K562 (cell line): ENCODE results near the gene HRH3. TPM values are rescaled to one million over a fixed set of nuclear protein-coding genes. Genes with fewer than 3 reads are reported as not detected.

Experiments used
- CEBPB ChIP-seq: fragments of 450-650 bp; IDR thresholded peaks from 2 replicates; pipeline ENCODE4 v1.6.1; 2016; ENCODE audit warnings: missing genetic modification characterization, missing compliant biosample characterization
- FOXA1 ChIP-seq: fragments of 450-650 bp; IDR thresholded peaks from 2 replicates; pipeline ENCODE4 v1.6.1; 2016; ENCODE audit warnings: mild to moderate bottlenecking, borderline replicate concordance
- MYBL2 ChIP-seq, 2 experiments: fragments of 450-650 bp in 1 of 2; sonication (generic) in 1 of 2; formaldehyde crosslinking in 1 of 2; IDR thresholded peaks; 2 replicates each; pipeline versions ENCODE4 v1.6.1 to v1.8.1; 2017 to 2022; ENCODE audit warnings: borderline replicate concordance in 1 of 2, inconsistent platforms in 1 of 2, low read depth in 1 of 2, mild to moderate bottlenecking in 1 of 2, missing genetic modification reagents in 1 of 2, moderate library complexity in 1 of 2
- NCOR1 ChIP-seq: fragments of 450-650 bp; IDR thresholded peaks from 2 replicates; pipeline ENCODE4 v1.6.1; 2016; ENCODE audit warnings: mild to moderate bottlenecking, moderate library complexity
- NFXL1 ChIP-seq: fragments of 450-650 bp; formaldehyde crosslinking; IDR thresholded peaks from 2 replicates; pipeline ENCODE4 v1.4.0; 2021; ENCODE audit warnings: mild to moderate bottlenecking
- NFYB ChIP-seq: IDR thresholded peaks from 2 replicates; pipeline ENCODE4 v1.6.1; 2011; ENCODE audit warnings: mild to moderate bottlenecking, moderate library complexity; ENCODE audit not compliant: insufficient read length; ENCODE audit errors: extremely low read depth
- NUFIP1 ChIP-seq: fragments of 450-650 bp; IDR thresholded peaks from 2 replicates; pipeline ENCODE4 v1.6.1; 2018; ENCODE audit not compliant: partially characterized antibody
- PHB ChIP-seq: fragments of 250-450 bp; sonication (Bioruptor Pico); IDR thresholded peaks from 2 replicates; pipeline ENCODE4 v1.5.0; 2021
- POLR2AphosphoS2 ChIP-seq: IDR thresholded peaks from 2 replicates; pipeline ENCODE4 v1.6.1; 2012; ENCODE audit warnings: low read length, improper control_type of control experiment
- SNIP1 ChIP-seq: fragments of 450-650 bp; IDR thresholded peaks from 2 replicates; pipeline ENCODE4 v1.7.1; 2017; ENCODE audit warnings: low read depth, mild to moderate bottlenecking
- SUPT5H ChIP-seq: fragments of 450-650 bp; IDR thresholded peaks from 2 replicates; pipeline ENCODE4 v1.6.1; 2016
- ZKSCAN3 ChIP-seq: fragments of 250-450 bp; sonication (Bioruptor Pico); IDR thresholded peaks from 2 replicates; pipeline ENCODE4 v1.4.0; 2020
- ZNF75A ChIP-seq: fragments of 450-650 bp; formaldehyde crosslinking; IDR thresholded peaks from 2 replicates; pipeline ENCODE4 v1.4.0; 2020; ENCODE audit warnings: mild to moderate bottlenecking
- ZNF830 ChIP-seq: fragments of 250-450 bp; sonication (Bioruptor Pico); IDR thresholded peaks from 2 replicates; pipeline ENCODE4 v1.5.0; 2021; ENCODE audit warnings: mild to moderate bottlenecking
- polyA plus RNA-seq, 8 experiments: library from polyadenylated mRNA; depleted of rRNA in 4 of 8; stranded (reverse) in 5 of 8; unstranded in 3 of 8; fragments of >200 nt; fragmentation: Nextera tagmentation in 2 of 8; fragmentation: Illumina TruSeq in 1 of 8; extraction: Ambion mirVana in 2 of 8; extraction: Trizol in 1 of 8; gene quantifications; 2 replicates each; pipeline versions ENCODE4 v1.2.1 to v1.2.3, GENCODE V29; 2011 to 2014; ENCODE audit warnings: inconsistent platforms in 1 of 8, missing spikeins in 1 of 8
- total RNA-seq, 7 experiments: library from RNA; depleted of rRNA in 6 of 7; stranded (reverse); fragments of >200 nt in 6 of 7; fragmentation: Illumina TruSeq in 2 of 7; extraction: Trizol in 2 of 7; gene quantifications; 2 replicates each; pipeline versions ENCODE4 v1.2.1 to v1.2.3, GENCODE V29; 2011 to 2021; ENCODE audit warnings: low replicate concordance in 1 of 7
- TF ChIP-seq, protein P1 (sequence below): fragments of 450-650 bp; IDR thresholded peaks from 2 replicates; pipeline ENCODE4 v1.6.1; 2016; ENCODE audit warnings: mild to moderate bottlenecking
- TF ChIP-seq, protein P2 (sequence below): fragments of 450-650 bp; conservative IDR thresholded peaks from 2 replicates; pipeline ENCODE4 v1.6.1; 2016; ENCODE audit warnings: missing genetic modification characterization, low read depth, mild to moderate bottlenecking, missing compliant biosample characterization, moderate library complexity
- TF ChIP-seq, protein P3 (sequence below): fragments of 200-800 bp; sonication (Bioruptor generic); IDR thresholded peaks from 2 replicates; pipeline ENCODE4 v1.6.1; 2016; ENCODE audit warnings: missing genetic modification characterization, missing compliant biosample characterization

HRH3 gene
- total and polyA plus RNA-seq, 9 of the 15 experiments (the other 6 are each of a cell fraction or from before 2014, with no cell fraction given): not detected

DNA sequence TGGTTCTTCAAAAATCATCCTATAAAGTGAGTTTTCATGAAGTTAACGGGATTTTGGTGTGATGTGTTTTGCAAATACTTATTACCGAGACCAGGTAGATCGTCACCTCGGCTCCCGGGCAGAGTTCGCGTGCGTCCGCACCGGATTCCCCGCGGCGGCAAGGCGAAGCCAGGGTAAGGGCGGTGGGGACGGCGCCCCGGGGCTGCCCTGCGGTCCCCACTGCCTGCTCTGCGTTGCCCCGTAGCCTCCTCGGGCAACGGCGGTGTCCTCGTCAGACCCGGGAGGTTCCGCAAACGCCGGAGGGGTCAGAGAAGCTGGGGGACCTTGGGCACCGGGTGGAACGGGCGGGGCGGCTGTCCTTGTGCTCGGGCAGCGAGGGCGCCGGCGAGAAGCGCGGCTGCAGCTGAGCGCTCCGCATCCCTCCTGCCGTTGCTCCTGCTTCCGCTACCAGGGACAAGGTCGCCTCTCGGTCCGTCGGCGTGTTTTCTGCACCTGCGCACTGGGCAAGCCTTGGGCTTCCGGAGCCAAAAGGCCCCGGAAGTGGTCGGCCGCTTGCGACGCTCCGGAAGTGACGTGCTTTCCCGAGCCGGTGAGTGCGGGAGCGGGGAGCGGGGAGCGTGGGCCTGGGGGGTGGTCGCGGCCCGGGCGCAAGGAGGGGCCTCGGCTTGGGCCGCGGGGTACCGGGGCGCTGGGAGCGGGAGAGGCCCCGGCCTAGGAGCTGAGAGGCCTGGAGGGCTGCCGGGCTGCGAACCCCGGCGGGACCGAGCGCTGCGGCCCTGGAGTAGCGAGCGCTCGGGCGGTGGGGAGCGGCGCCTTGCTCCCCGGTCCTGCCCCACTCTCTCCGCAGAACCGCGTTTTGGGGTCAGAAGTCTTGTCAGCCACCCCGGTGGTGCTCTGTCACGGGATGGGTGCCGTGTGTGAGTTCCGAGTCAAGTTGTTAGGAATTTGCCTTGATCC lies 37.3 kb downstream of the HRH3 start, which contains the start of gene MTG2 (continued):
- TF ChIP-seq, protein P1, sequence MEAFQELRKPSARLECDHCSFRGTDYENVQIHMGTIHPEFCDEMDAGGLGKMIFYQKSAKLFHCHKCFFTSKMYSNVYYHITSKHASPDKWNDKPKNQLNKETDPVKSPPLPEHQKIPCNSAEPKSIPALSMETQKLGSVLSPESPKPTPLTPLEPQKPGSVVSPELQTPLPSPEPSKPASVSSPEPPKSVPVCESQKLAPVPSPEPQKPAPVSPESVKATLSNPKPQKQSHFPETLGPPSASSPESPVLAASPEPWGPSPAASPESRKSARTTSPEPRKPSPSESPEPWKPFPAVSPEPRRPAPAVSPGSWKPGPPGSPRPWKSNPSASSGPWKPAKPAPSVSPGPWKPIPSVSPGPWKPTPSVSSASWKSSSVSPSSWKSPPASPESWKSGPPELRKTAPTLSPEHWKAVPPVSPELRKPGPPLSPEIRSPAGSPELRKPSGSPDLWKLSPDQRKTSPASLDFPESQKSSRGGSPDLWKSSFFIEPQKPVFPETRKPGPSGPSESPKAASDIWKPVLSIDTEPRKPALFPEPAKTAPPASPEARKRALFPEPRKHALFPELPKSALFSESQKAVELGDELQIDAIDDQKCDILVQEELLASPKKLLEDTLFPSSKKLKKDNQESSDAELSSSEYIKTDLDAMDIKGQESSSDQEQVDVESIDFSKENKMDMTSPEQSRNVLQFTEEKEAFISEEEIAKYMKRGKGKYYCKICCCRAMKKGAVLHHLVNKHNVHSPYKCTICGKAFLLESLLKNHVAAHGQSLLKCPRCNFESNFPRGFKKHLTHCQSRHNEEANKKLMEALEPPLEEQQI: no peak
- TF ChIP-seq, protein P2, sequence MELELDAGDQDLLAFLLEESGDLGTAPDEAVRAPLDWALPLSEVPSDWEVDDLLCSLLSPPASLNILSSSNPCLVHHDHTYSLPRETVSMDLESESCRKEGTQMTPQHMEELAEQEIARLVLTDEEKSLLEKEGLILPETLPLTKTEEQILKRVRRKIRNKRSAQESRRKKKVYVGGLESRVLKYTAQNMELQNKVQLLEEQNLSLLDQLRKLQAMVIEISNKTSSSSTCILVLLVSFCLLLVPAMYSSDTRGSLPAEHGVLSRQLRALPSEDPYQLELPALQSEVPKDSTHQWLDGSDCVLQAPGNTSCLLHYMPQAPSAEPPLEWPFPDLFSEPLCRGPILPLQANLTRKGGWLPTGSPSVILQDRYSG (tag): no peak
- TF ChIP-seq ZNF830 (CRISPR knock-in tag): peak; percentile 69; the same call in 1 of the 2 replicates
- no peak for TF ChIP-seq CEBPB (tag)
- no peak for TF ChIP-seq NFYB
- TF ChIP-seq, protein P3, sequence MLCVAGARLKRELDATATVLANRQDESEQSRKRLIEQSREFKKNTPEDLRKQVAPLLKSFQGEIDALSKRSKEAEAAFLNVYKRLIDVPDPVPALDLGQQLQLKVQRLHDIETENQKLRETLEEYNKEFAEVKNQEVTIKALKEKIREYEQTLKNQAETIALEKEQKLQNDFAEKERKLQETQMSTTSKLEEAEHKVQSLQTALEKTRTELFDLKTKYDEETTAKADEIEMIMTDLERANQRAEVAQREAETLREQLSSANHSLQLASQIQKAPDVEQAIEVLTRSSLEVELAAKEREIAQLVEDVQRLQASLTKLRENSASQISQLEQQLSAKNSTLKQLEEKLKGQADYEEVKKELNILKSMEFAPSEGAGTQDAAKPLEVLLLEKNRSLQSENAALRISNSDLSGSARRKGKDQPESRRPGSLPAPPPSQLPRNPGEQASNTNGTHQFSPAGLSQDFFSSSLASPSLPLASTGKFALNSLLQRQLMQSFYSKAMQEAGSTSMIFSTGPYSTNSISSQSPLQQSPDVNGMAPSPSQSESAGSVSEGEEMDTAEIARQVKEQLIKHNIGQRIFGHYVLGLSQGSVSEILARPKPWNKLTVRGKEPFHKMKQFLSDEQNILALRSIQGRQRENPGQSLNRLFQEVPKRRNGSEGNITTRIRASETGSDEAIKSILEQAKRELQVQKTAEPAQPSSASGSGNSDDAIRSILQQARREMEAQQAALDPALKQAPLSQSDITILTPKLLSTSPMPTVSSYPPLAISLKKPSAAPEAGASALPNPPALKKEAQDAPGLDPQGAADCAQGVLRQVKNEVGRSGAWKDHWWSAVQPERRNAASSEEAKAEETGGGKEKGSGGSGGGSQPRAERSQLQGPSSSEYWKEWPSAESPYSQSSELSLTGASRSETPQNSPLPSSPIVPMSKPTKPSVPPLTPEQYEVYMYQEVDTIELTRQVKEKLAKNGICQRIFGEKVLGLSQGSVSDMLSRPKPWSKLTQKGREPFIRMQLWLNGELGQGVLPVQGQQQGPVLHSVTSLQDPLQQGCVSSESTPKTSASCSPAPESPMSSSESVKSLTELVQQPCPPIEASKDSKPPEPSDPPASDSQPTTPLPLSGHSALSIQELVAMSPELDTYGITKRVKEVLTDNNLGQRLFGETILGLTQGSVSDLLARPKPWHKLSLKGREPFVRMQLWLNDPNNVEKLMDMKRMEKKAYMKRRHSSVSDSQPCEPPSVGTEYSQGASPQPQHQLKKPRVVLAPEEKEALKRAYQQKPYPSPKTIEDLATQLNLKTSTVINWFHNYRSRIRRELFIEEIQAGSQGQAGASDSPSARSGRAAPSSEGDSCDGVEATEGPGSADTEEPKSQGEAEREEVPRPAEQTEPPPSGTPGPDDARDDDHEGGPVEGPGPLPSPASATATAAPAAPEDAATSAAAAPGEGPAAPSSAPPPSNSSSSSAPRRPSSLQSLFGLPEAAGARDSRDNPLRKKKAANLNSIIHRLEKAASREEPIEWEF (CRISPR knock-in tag): no peak
- no peak for TF ChIP-seq NUFIP1
- TF ChIP-seq ZNF75A: no peak
- TF ChIP-seq ZKSCAN3 (CRISPR knock-in tag): no peak
- TF ChIP-seq SUPT5H: peak; percentile 98
- no peak for TF ChIP-seq MYBL2 (IDR thresholded peaks at IDR 0.05; ENCODE audit: low read depth)
- no peak for TF ChIP-seq MYBL2 (CRISPR knock-in tag; IDR thresholded peaks at IDR 0.05; ENCODE audit: borderline replicate concordance)
- peak; percentile 92; the same call in 1 of the 2 replicates for TF ChIP-seq POLR2AphosphoS2
- TF ChIP-seq PHB (CRISPR knock-in tag): no peak; the same call in 1 of the 2 replicates
- TF ChIP-seq NCOR1: peak; percentile 9; the same call in 1 of the 2 replicates
- TF ChIP-seq SNIP1: no peak
- no peak for TF ChIP-seq FOXA1
- no peak for TF ChIP-seq NFXL1 (CRISPR knock-in tag)
